Activated CD8-positive, alpha-beta T cell treated with anti-CD3 and anti-CD28 coated beads, Interleukin-2, amount 10 ng/mL, durations not matched to agents 7 days and 5 days (primary cell): ENCODE results near the gene WDR81. TPM values are rescaled to one million over a fixed set of nuclear protein-coding genes. Genes with fewer than 3 reads are reported as not detected.

Experiments
- ATAC-seq: fragments of 150-1000 bp; cut with Tn5 transposase; one replicate; pipeline ENCODE4 v1.10.0; 2021; ENCODE audit warnings: moderate library complexity
- CTCF ChIA-PET: fragments of 350-600 bp; sonication (Branson Sonifier 250); formaldehyde crosslinking; loops from one replicate; lab custom pipeline; 2021; ENCODE audit warnings: antibody characterized with exemption; lab: Charles Lee
- POLR2A ChIA-PET: fragments of 350-600 bp; sonication (Branson Sonifier 250); formaldehyde crosslinking; loops from one replicate; lab custom pipeline; 2021; ENCODE audit warnings: antibody characterized with exemption; lab: Charles Lee
- DNase-seq: peaks from one replicate; pipeline ENCODE4 v3.0.0-alpha.2; 2020
- H3K27ac Mint-ChIP-seq: one replicate; pipeline ENCODE4 v1.8.0; 2021; ENCODE audit warnings: mild to moderate bottlenecking, mixed read lengths
- H3K27me3 Mint-ChIP-seq: one replicate; pipeline ENCODE4 v1.8.0; 2021; ENCODE audit warnings: low read depth, mixed read lengths
- H3K36me3 Mint-ChIP-seq: one replicate; pipeline ENCODE4 v1.8.0; 2021; ENCODE audit warnings: low read depth, mixed read lengths
- H3K4me1 Mint-ChIP-seq: one replicate; pipeline ENCODE4 v1.8.0; 2021; ENCODE audit warnings: low read depth, mixed read lengths
- H3K4me3 Mint-ChIP-seq: one replicate; pipeline ENCODE4 v1.8.0; 2021; ENCODE audit warnings: mild to moderate bottlenecking, mixed read lengths
- H3K9me3 Mint-ChIP-seq: one replicate; pipeline ENCODE4 v1.8.0; 2022; ENCODE audit warnings: mixed read lengths; ENCODE audit not compliant: insufficient read depth
- total RNA-seq, 2 experiments: library from RNA; stranded (reverse); gene quantifications; one replicate each; pipeline ENCODE4 v1.2.3, GENCODE V29; 2021

Gene WDR81
- total RNA-seq, 2 experiments from 2014 or later, result 29.4 to 30.8 TPM

DNA sequence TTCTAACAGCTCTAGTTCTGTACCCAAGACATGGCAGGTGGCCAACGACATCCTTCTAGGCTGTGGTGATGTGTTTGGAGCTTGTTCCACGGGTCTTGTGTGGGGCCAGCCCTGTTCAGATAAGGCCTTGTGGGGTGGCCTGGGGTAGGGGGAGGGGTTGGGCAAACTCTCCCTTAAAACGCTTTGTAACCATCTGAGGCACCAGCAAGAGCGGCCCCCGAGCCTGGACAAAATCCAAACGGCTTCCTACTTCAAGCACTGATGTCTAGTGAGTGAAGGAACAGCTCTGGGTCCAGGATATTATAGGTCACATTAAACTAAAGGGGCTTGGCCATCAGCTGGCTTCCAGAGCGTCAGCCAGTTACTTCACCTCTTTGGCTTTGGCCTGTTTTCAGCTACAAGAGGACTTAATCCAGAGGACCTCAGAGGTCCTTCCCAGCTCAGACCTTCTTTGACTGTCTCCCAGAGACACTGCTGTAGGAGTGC is 49.2 kb downstream of the WDR81 start:
- Mint-ChIP-seq H3K36me3 (peaks cover 22% of the 10 kb centered on the region), H3K4me3 (no peak overlapping the region), H3K27ac (peak overlapping the region; percentile 34), H3K27me3 (no peaks in the 10 kb centered on the region), H3K4me1 (peaks cover 22% of the 10 kb centered on the region), H3K9me3 (no peaks in the 10 kb centered on the region)
- ChIA-PET POLR2A (interaction anchor here (0.6 to 1.1 kb wide), 4 partner anchors 9 to 107 kb away, joined by 3 to 7 read pairs (median 4); no protein-coding TSS in a partner anchor), CTCF (interaction anchor here (1.5 kb wide), 1 partner anchor 52 kb away, joined by 7 read pairs; no protein-coding TSS in a partner anchor)
- DNase-seq (no peak), ATAC-seq (no peak)

DNA sequence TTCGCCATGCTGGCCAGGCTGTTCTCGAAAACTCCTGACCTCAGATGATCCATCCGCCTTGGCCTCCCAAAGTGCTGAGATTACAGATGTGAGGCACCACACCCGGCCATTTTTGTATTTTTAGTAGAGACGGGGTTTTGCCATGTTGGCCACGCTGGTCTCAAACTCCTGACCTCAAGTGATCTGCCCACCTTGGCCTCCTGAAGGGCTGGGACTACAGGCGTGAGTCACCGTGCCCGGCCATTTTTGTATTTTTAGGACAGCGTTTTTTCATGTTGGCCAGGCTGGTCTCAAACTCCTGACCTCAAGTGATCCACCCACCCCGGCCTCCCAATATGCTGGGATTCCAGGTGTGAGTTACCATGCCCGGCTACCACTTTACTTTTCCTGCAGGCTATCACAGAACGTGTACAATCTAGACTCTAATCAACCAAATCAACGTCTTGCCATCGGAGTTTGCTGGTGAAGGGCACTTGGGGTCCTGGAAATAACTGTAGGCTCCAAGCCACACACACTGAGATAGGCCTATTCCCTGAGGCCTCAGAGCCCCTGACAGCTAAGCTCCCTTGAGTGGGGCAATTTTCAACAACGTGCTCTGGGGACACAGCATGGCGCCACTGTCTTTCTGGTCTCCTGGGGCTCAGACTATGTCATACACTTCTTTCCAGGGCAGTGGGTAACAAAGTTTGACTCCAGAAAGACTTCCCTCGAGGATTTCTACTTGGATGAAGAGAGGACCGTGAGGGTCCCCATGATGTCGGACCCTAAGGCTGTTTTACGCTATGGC is 50.1 kb downstream of the WDR81 start:
- ChIA-PET CTCF (no interaction called here), POLR2A (interaction anchor here (0.6 to 0.8 kb wide), 2 partner anchors 11 to 107 kb away, joined by 3 to 7 read pairs; no protein-coding TSS in a partner anchor)
- Mint-ChIP-seq H3K27me3 (no peaks in the 10 kb centered on the region), H3K9me3 (no peaks in the 10 kb centered on the region), H3K4me1 (peaks cover 18% of the 10 kb centered on the region), H3K4me3 (no peak overlapping the region), H3K27ac (no peak overlapping the region), H3K36me3 (peaks cover 22% of the 10 kb centered on the region)
- ATAC-seq (no peak), DNase-seq (no peak)

GRCh38 chr17:1776328-1776727 is 51.8 kb downstream of the WDR81 start:
- Mint-ChIP-seq H3K36me3 (peaks cover 31% of the 10 kb centered on the region), H3K4me1 (peaks cover 5% of the 10 kb centered on the region), H3K27me3 (no peaks in the 10 kb centered on the region), H3K27ac (no peak overlapping the region), H3K9me3 (no peaks in the 10 kb centered on the region), H3K4me3 (no peak overlapping the region)
- ATAC-seq (no peak), DNase-seq (no peak)
- CTCF ChIA-PET, result no interaction called here
- POLR2A ChIA-PET, result no interaction called here

DNA sequence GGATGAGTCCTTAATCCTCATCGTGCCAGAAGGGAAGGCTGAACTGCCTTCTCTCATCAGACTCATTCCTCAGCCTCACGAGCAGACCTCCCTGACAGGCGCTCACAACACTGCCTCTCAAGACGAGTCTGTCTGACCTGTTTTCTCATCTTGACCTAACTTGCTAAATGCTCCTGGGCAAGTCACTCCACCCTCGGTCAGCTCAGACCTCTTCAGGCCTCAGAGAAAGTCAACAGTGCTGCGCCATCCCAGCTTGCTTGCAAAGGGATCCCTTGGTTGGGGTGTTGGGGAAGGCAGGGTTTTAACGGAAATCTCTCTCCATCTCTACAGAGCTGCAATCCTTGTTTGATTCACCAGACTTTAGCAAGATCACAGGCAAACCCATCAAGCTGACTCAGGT is 52.4 kb downstream of the WDR81 start:
- CTCF ChIA-PET, result no interaction called here
- no peaks in the 10 kb centered on the region for H3K9me3 Mint-ChIP-seq
- H3K27me3 Mint-ChIP-seq, result no peaks in the 10 kb centered on the region
- no peaks in the 10 kb centered on the region for H3K4me1 Mint-ChIP-seq
- DNase-seq (no peak), ATAC-seq (no peak)
- H3K27ac Mint-ChIP-seq, result no peak overlapping the region
- POLR2A ChIA-PET, result interaction anchor here (0.7 kb wide), 1 partner anchor 14 kb away, joined by 4 read pairs; no protein-coding TSS in a partner anchor
- H3K36me3 Mint-ChIP-seq, result peaks cover 34% of the 10 kb centered on the region
- no peak overlapping the region for H3K4me3 Mint-ChIP-seq

- no peak for ATAC-seq
- Mint-ChIP-seq H3K27ac (no peak overlapping the region), H3K27me3 (no peaks in the 10 kb centered on the region), H3K4me1 (peaks cover 12% of the 10 kb centered on the region), H3K36me3 (peaks cover 56% of the 10 kb centered on the region), H3K4me3 (no peak overlapping the region), H3K9me3 (no peaks in the 10 kb centered on the region)
- ChIA-PET CTCF (no interaction called here), POLR2A (interaction anchor here (0.6 kb wide), 1 partner anchor 63 kb away, joined by 3 read pairs; no protein-coding TSS in a partner anchor)
- no peak for DNase-seq
These were observed 55.1 kb downstream of the WDR81 start for GRCh38 chr17:1779571-1780131.

GRCh38 chr17:1782171-1782567 is 57.7 kb downstream of the WDR81 start:
- no peak for DNase-seq
- Mint-ChIP-seq H3K9me3 (no peaks in the 10 kb centered on the region), H3K36me3 (peaks cover 53% of the 10 kb centered on the region), H3K4me3 (no peak overlapping the region), H3K27ac (peak overlapping the region; percentile 20), H3K4me1 (peaks cover 12% of the 10 kb centered on the region), H3K27me3 (no peaks in the 10 kb centered on the region)
- CTCF ChIA-PET, result interaction anchor here (2.1 to 4.3 kb wide), 3 partner anchors 61 to 65 kb away, joined by 10 to 35 read pairs (median 16); no protein-coding TSS in a partner anchor
- no peak for ATAC-seq
- POLR2A ChIA-PET, result no interaction called here

DNA sequence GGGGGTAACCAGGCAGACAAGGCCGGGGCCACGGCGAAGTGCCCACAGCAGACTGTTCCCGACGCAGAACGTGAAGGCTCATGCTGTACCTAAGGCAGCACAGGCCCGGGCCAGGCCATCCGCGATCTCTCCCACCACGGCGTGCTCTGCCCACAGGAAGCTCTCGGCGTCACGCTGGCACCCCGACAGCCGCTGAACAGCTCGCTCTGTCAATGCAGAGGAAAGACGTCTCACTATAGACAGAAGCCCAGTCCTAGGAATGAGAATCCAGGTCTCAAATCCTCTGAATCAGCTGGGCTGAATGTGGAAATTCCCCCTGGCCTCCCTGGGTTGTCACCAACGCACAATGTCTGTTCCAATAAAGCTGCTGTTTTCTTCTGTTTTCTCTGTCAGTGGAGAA is 58.8 kb downstream of the WDR81 start:
- ATAC-seq (no peak), DNase-seq (no peak)
- ChIA-PET POLR2A (interaction anchor here (1.0 kb wide), 1 partner anchor 10 kb away, joined by 3 read pairs; no protein-coding TSS in a partner anchor), CTCF (interaction anchor here (0.8 to 4.3 kb wide), 9 partner anchors 11 to 117 kb away, joined by 3 to 35 read pairs (median 6); no protein-coding TSS in a partner anchor)
- Mint-ChIP-seq H3K4me3 (no peak overlapping the region), H3K36me3 (peaks cover 53% of the 10 kb centered on the region), H3K9me3 (no peaks in the 10 kb centered on the region), H3K27me3 (no peaks in the 10 kb centered on the region), H3K27ac (no peak overlapping the region), H3K4me1 (peaks cover 12% of the 10 kb centered on the region)

- peaks cover 54% of the 10 kb centered on the region for H3K36me3 Mint-ChIP-seq
These were observed 59.5 kb downstream of the WDR81 start for GRCh38 chr17:1783834-1784611.

GRCh38 chr17:1785930-1786329 is 61.4 kb downstream of the WDR81 start:
- CTCF ChIA-PET, result no interaction called here
- DNase-seq, result no peak

More at GRCh38 chr17:1783834-1784611, 59.5 kb downstream of the WDR81 start:
- Mint-ChIP-seq H3K4me3 (no peak overlapping the region), H3K4me1 (peaks cover 12% of the 10 kb centered on the region), H3K27me3 (no peaks in the 10 kb centered on the region), H3K9me3 (no peaks in the 10 kb centered on the region), H3K27ac (peak overlapping the region; percentile 33)
- DNase-seq (no peak), ATAC-seq (no peak)
- ChIA-PET POLR2A (interaction anchor here (1.0 kb wide), 1 partner anchor 11 kb away, joined by 3 read pairs; no protein-coding TSS in a partner anchor), CTCF (interaction anchor here (0.7 to 4.3 kb wide), 11 partner anchors 11 to 118 kb away, joined by 3 to 35 read pairs (median 5); no protein-coding TSS in a partner anchor)

DNA sequence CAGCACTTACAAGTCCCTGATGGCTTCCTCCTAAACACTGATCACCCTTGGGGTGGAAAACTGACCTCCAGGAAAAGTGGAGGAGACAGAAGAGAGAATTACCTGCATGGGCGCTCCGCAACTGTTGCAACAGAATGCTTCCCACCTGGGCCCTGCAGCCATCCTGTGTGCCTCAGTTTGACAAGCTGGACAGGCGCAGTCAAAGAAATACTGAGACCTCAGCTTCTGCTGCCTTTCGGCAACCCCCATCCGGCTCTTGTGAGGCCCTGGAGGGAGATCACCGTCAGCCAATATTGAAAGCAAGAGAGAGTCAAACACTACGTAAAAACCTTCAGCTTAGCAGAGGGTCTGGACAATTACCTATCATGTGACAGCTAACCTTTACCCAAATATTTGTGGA is 62.2 kb downstream of the WDR81 start:
- CTCF ChIA-PET, result no interaction called here
- Mint-ChIP-seq H3K4me1 (peaks cover 12% of the 10 kb centered on the region), H3K27me3 (no peaks in the 10 kb centered on the region), H3K36me3 (peaks cover 47% of the 10 kb centered on the region), H3K27ac (no peak overlapping the region), H3K9me3 (no peaks in the 10 kb centered on the region), H3K4me3 (no peak overlapping the region)
- ATAC-seq (no peak), DNase-seq (no peak)
- POLR2A ChIA-PET, result no interaction called here

More at GRCh38 chr17:1785930-1786329, 61.4 kb downstream of the WDR81 start:
- Mint-ChIP-seq H3K9me3 (no peaks in the 10 kb centered on the region), H3K27me3 (no peaks in the 10 kb centered on the region), H3K4me3 (no peak overlapping the region), H3K27ac (peak overlapping the region; percentile 53), H3K4me1 (peaks cover 12% of the 10 kb centered on the region), H3K36me3 (peaks cover 50% of the 10 kb centered on the region)
- POLR2A ChIA-PET, result no interaction called here
- ATAC-seq, result no peak

GRCh38 chr17:1787301-1787902 is 62.9 kb downstream of the WDR81 start:
- DNase-seq, result no peak
- Mint-ChIP-seq H3K27ac (no peak overlapping the region), H3K27me3 (no peaks in the 10 kb centered on the region), H3K4me1 (peaks cover 12% of the 10 kb centered on the region), H3K36me3 (peaks cover 40% of the 10 kb centered on the region), H3K4me3 (no peak overlapping the region), H3K9me3 (no peaks in the 10 kb centered on the region)
- no peak for ATAC-seq
- ChIA-PET POLR2A (no interaction called here), CTCF (no interaction called here)
